GM12892 (cell line): ENCODE results near the gene RNF121.

Experiments used
- POLR2A ChIP-seq: IDR thresholded peaks from 2 replicates; pipeline ENCODE4 v1.6.1; 2011; ENCODE audit warnings: low read depth, low read length, control low read depth
- POLR2AphosphoS5 ChIP-seq: IDR thresholded peaks from 2 replicates; pipeline ENCODE4 v1.6.1; 2011; ENCODE audit warnings: low read depth, low read length, control low read depth

- TF ChIP-seq POLR2AphosphoS5 (no peak), POLR2A (no peak)
Measured at GRCh38 chr11:72039031-72039855, 110.4 kb downstream of the RNF121 start.
